Measurements from ENCODE around the gene SPRY2. TPM values are rescaled to one million over a fixed set of nuclear protein-coding genes. Genes with fewer than 3 reads are reported as not detected.

Gene SPRY2
- total and polyA plus RNA-seq, 3 donors from 2014 or later, result 8.4 to 12.9 (median 10.7) TPM

DNA sequence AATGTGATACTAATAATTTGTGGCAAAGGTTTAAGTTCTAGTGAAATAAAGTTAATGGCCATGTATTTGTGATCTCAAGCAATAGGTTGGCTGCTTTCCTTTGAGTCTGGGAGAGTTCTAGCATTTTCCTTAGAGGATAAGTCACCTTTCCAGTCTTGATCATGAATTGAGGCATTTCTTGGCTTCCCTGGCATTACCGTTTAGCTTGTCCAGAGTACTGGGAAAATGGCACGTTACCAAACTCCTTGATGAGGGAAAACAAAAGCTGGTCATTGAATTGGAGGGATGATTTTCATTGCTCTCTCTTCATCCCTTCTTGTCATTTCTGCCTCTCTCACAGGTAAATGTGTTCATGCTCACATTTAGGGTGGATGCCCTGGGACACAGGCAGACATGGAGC, 34.0 kb upstream of the SPRY2 start:
- intact Hi-C loops (cut with DNase I; ENCODE audit: low total_unique reads), result no loop called here
- H3K4me3 ChIP-seq, result no peak overlapping the region
- no peak for DNase-seq
- no peaks in the 10 kb centered on the region for H3K36me3 ChIP-seq (ENCODE audit: low read depth, missing control alignments)
- H3K9me3 ChIP-seq, result no peaks in the 10 kb centered on the region
- 70 to 73% methylated on average over 2 of the region's 2 CpGs for WGBS, 2 donors
- H3K27me3 ChIP-seq, result no peaks in the 10 kb centered on the region
- H3K27ac ChIP-seq, result no peak overlapping the region
- H3K4me1 ChIP-seq, result no peaks in the 10 kb centered on the region
- TF ChIP-seq, protein P1, sequence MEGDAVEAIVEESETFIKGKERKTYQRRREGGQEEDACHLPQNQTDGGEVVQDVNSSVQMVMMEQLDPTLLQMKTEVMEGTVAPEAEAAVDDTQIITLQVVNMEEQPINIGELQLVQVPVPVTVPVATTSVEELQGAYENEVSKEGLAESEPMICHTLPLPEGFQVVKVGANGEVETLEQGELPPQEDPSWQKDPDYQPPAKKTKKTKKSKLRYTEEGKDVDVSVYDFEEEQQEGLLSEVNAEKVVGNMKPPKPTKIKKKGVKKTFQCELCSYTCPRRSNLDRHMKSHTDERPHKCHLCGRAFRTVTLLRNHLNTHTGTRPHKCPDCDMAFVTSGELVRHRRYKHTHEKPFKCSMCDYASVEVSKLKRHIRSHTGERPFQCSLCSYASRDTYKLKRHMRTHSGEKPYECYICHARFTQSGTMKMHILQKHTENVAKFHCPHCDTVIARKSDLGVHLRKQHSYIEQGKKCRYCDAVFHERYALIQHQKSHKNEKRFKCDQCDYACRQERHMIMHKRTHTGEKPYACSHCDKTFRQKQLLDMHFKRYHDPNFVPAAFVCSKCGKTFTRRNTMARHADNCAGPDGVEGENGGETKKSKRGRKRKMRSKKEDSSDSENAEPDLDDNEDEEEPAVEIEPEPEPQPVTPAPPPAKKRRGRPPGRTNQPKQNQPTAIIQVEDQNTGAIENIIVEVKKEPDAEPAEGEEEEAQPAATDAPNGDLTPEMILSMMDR (IDR thresholded peaks at IDR 0.05), result no peak
- TF ChIP-seq POLR2A (IDR thresholded peaks at IDR 0.05), result no peak

DNA sequence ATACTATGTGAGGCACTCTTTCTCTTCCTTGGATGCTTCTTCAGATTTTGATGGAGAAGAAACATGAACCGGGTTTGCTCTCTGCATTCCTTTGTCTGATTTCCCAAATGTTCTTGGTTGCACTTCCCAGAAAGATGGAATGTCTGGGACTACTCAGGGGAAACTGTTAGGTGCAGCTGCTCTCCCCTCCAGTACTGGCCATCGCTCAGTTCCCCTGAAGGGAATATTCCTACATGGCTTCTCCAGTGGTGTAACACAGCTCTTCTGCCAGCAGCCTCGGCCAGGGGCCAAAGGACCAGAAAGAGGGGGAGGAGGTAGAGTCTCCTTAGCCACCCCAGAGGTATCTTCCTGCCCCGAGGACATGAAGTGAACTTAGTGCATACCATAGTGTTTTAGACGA, 33.5 kb upstream of the SPRY2 start:
- Histone ChIP-seq H3K27me3 (no peaks in the 10 kb centered on the region), H3K4me3 (no peak overlapping the region), H3K27ac (no peak overlapping the region), H3K36me3 (ENCODE audit: low read depth, missing control alignments) (no peaks in the 10 kb centered on the region), H3K9me3 (no peaks in the 10 kb centered on the region), H3K4me1 (no peaks in the 10 kb centered on the region)
- peak; percentile 62 for DNase-seq
- WGBS, 2 donors, result 58 to 64% methylated on average over 5 of the region's 5 CpGs
- TF ChIP-seq, protein P1 (IDR thresholded peaks at IDR 0.05), result no peak
- no peak for TF ChIP-seq POLR2A (IDR thresholded peaks at IDR 0.05)
- intact Hi-C loops (cut with DNase I; ENCODE audit: low total_unique reads), result no loop called here

DNA sequence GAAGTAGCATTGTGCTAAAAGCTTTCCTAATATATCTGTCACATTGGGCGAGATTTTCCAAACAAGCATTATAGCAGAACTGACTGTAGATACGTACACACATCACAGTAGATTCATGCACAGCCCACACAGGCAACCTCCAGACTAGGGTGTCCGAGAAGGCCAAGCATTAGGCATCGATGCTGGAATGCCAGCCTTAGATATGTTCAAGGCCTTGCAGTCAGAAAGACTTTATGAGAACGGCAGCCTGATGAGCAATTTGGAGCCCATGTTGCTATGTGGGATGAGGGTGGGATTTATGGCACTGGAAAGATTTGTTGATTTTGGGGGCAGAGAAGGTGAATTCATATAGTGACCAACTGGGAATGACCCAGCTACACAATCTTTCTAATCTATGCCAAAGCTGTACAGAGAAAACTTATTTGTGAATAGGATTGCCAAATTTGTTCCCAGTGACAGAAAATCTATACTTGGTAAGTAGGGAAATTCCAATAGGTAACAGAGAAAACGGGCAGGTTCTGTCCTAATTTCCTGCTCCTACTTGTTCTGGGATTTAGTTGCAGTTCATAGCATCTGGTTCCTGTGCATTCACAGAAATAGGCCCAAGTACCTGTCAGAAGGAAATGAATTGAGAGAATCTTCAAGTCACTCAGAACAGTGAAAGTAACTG, 31.0 kb upstream of the SPRY2 start:
- intact Hi-C loops (cut with DNase I; ENCODE audit: low total_unique reads), result no loop called here
- 74 to 81% methylated on average over 6 of the region's 6 CpGs for WGBS, 2 donors

GRCh38 chr13:80367473-80367872, 26.5 kb upstream of the SPRY2 start:
- intact Hi-C loops (cut with DNase I; ENCODE audit: low total_unique reads), result no loop called here
- no peaks in the 10 kb centered on the region for H3K36me3 ChIP-seq (ENCODE audit: low read depth, missing control alignments)
- H3K4me1 ChIP-seq, result no peaks in the 10 kb centered on the region
- no peak overlapping the region for H3K27ac ChIP-seq
- WGBS, 2 donors, result 84 to 86% methylated on average over 3 of the region's 3 CpGs
- TF ChIP-seq, protein P1 (IDR thresholded peaks at IDR 0.05), result no peak
- no peak for TF ChIP-seq POLR2A (IDR thresholded peaks at IDR 0.05)
- no peak overlapping the region for H3K4me3 ChIP-seq
- H3K9me3 ChIP-seq, result no peaks in the 10 kb centered on the region
- no peak for DNase-seq
- no peaks in the 10 kb centered on the region for H3K27me3 ChIP-seq

More for the DNA sequence above, 31.0 kb upstream of the SPRY2 start:
- Histone ChIP-seq H3K27ac (no peak overlapping the region), H3K4me3 (no peak overlapping the region), H3K27me3 (no peaks in the 10 kb centered on the region), H3K4me1 (no peaks in the 10 kb centered on the region), H3K9me3 (no peaks in the 10 kb centered on the region), H3K36me3 (ENCODE audit: low read depth, missing control alignments) (no peaks in the 10 kb centered on the region)
- TF ChIP-seq, protein P1 (IDR thresholded peaks at IDR 0.05), result no peak
- no peak for TF ChIP-seq POLR2A (IDR thresholded peaks at IDR 0.05)
- no peak for DNase-seq

DNA sequence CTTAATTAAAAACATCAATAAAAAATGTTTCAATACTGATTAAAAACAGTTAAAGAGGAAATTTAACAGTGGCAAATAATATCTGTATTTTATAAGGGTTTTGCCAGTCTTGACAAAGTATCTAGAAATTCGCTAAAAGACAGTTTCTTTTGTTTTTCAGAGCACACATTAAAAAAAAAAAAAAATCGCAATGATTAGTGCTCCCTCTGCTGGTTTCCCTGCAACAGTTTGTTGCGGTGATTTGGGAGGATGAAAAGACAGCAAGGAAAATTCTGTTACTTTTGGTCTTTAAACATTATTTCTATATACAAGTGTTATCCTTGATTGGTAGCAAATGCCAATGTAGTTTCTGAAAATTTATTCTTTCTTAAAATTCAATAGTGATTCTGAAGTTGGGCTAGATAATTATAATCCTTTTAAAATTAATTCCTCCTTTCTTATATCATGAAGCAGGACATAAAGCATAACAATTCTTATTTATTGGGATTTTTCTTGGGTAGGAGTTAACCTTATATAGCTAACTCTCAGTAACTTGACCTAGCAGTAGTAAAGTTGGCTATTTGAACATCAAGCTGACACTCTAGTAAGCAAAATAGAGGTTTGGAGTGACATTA, 23.1 kb upstream of the SPRY2 start:
- no peak overlapping the region for H3K27ac ChIP-seq
- H3K36me3 ChIP-seq (ENCODE audit: low read depth, missing control alignments), result no peaks in the 10 kb centered on the region
- TF ChIP-seq POLR2A (IDR thresholded peaks at IDR 0.05), result no peak
- TF ChIP-seq, protein P1 (IDR thresholded peaks at IDR 0.05), result peak; percentile 62 to 73 (median 65)
- WGBS, 2 donors, result 8 to 22% methylated on average over 3 of the region's 3 CpGs
- H3K9me3 ChIP-seq, result no peaks in the 10 kb centered on the region
- H3K27me3 ChIP-seq, result no peaks in the 10 kb centered on the region
- DNase-seq, result no peak
- intact Hi-C loops (cut with DNase I; ENCODE audit: low total_unique reads), result no loop called here
- no peak overlapping the region for H3K4me3 ChIP-seq
- no peaks in the 10 kb centered on the region for H3K4me1 ChIP-seq
